ENCODE measurements around the gene TPRX1.
A peak's percentile ranks its signal among the peaks of the same experiment; 100 is the strongest.
"Not testable (repeated sequence)": the region's sequence is repeated elsewhere in the genome, so short reads cannot be mapped to it uniquely, and the experiment has no call there.

Gene TPRX1

GRCh38 chr19:47804451-47804850 lies at the start of gene TPRX1:
TSS of gene TPRX1 (minus strand) at chr19:47804551. CDS start at chr19:47804539, 12 bp downstream.
- H3K4me3 ChIP-seq (ENCODE audit: low read depth, low read length); in situ Hi-C loops (cut with HindIII; ENCODE audit: low sequenced_read_pairs); DNase-seq (ENCODE audit: low read depth, low spot score): not testable (repeated sequence)

GRCh38 chr19:47853003-47853402 lies 48.7 kb upstream of the TPRX1 start:
- in situ Hi-C loops (cut with HindIII; ENCODE audit: low sequenced_read_pairs), result no loop called here
- DNase-seq (ENCODE audit: low read depth, low spot score), result no peak
- H3K4me3 ChIP-seq (ENCODE audit: low read depth, low read length), result no peak overlapping the region
- TF ChIP-seq CTCF (IDR thresholded peaks at IDR 0.05; ENCODE audit: low read depth, low read length), result no peak

GRCh38 chr19:47848823-47849473 lies 44.6 kb upstream of the TPRX1 start:
- H3K4me3 ChIP-seq (ENCODE audit: low read depth, low read length), result no peak overlapping the region
- TF ChIP-seq CTCF (IDR thresholded peaks at IDR 0.05; ENCODE audit: low read depth, low read length), result peak; percentile 44
- DNase-seq (ENCODE audit: low read depth, low spot score), result no peak
- in situ Hi-C loops (cut with HindIII; ENCODE audit: low sequenced_read_pairs), result no loop called here

GRCh38 chr19:47848425-47848822 lies 44.1 kb upstream of the TPRX1 start:
- in situ Hi-C loops (cut with HindIII; ENCODE audit: low sequenced_read_pairs), result no loop called here
- no peak overlapping the region for H3K4me3 ChIP-seq (ENCODE audit: low read depth, low read length)
- no peak for DNase-seq (ENCODE audit: low read depth, low spot score)
- no peak for TF ChIP-seq CTCF (IDR thresholded peaks at IDR 0.05; ENCODE audit: low read depth, low read length)

GRCh38 chr19:47842941-47843340 lies 38.6 kb upstream of the TPRX1 start:
- in situ Hi-C loops (cut with HindIII; ENCODE audit: low sequenced_read_pairs), result no loop called here
- no peak overlapping the region for H3K4me3 ChIP-seq (ENCODE audit: low read depth, low read length)
- no peak for DNase-seq (ENCODE audit: low read depth, low spot score)
- no peak for TF ChIP-seq CTCF (IDR thresholded peaks at IDR 0.05; ENCODE audit: low read depth, low read length)

- in situ Hi-C loops (cut with HindIII; ENCODE audit: low sequenced_read_pairs), result no loop called here
- TF ChIP-seq CTCF (IDR thresholded peaks at IDR 0.05; ENCODE audit: low read depth, low read length), result no peak
Measured at GRCh38 chr19:47839913-47840312, 35.6 kb upstream of the TPRX1 start.

GRCh38 chr19:47839411-47839810 lies 35.1 kb upstream of the TPRX1 start:
- in situ Hi-C loops (cut with HindIII; ENCODE audit: low sequenced_read_pairs), result no loop called here
- DNase-seq (ENCODE audit: low read depth, low spot score), result no peak
- no peak for TF ChIP-seq CTCF (IDR thresholded peaks at IDR 0.05; ENCODE audit: low read depth, low read length)

More at GRCh38 chr19:47839913-47840312, 35.6 kb upstream of the TPRX1 start:
- no peak for DNase-seq (ENCODE audit: low read depth, low spot score)
- no peak overlapping the region for H3K4me3 ChIP-seq (ENCODE audit: low read depth, low read length)

More at GRCh38 chr19:47839411-47839810, 35.1 kb upstream of the TPRX1 start:
- no peak overlapping the region for H3K4me3 ChIP-seq (ENCODE audit: low read depth, low read length)
